MM.1S (cell line): Measurements from ENCODE around the gene DEPDC7.
A peak's percentile ranks its signal among the peaks of the same experiment; 100 is the strongest.

ENCODE experiments used
- DNase-seq: peaks from one replicate; pipeline ENCODE4 v3.0.0-alpha.2; 2015
- H2AFZ ChIP-seq: fragments of 300-600 bp; sonication (generic); 2 replicates; pipeline ENCODE4 v1.6.0; 2016; ENCODE audit warnings: antibody characterized with exemption, low read length
- H3F3A ChIP-seq: fragments of 300-600 bp; sonication (generic); 2 replicates; pipeline ENCODE4 v1.6.1; 2016; ENCODE audit warnings: mild to moderate bottlenecking, antibody characterized with exemption, low read length, moderate library complexity, mixed read lengths; ENCODE audit not compliant: insufficient read depth
- H3K27ac ChIP-seq: fragments of 300-600 bp; sonication (generic); 2 replicates; pipeline ENCODE4 v1.5.1; 2016; ENCODE audit warnings: mild to moderate bottlenecking, low read length
- H3K27me3 ChIP-seq: fragments of 300-600 bp; sonication (generic); replicated peaks from 2 replicates; pipeline ENCODE4 v1.6.0; 2016; ENCODE audit warnings: low read length; ENCODE audit not compliant: insufficient read depth
- H3K36me3 ChIP-seq: fragments of 300-600 bp; sonication (generic); replicated peaks from 2 replicates; pipeline ENCODE4 v1.6.1; 2016; ENCODE audit warnings: mild to moderate bottlenecking, low read length, mixed read lengths; ENCODE audit not compliant: insufficient read depth
- H3K4me1 ChIP-seq: fragments of 300-600 bp; sonication (generic); 2 replicates; pipeline ENCODE4 v1.6.1; 2016; ENCODE audit warnings: low read length, mixed read lengths
- H3K4me2 ChIP-seq: fragments of 300-600 bp; sonication (generic); 2 replicates; pipeline ENCODE4 v1.6.0; 2016; ENCODE audit warnings: low read depth, low read length
- H3K4me3 ChIP-seq: fragments of 300-600 bp; sonication (generic); 2 replicates; pipeline ENCODE4 v1.5.1; 2016; ENCODE audit warnings: low read length, mixed read lengths
- H3K79me2 ChIP-seq: fragments of 300-600 bp; sonication (generic); 2 replicates; pipeline ENCODE4 v1.6.1; 2016; ENCODE audit warnings: mixed run types, low read length, mixed read lengths
- H3K9ac ChIP-seq: fragments of 300-600 bp; sonication (generic); 2 replicates; pipeline ENCODE4 v1.6.1; 2016; ENCODE audit warnings: low read length, mixed read lengths
- H3K9me2 ChIP-seq: fragments of 300-600 bp; sonication (generic); replicated peaks from 2 replicates; pipeline ENCODE4 v1.6.1; 2016; ENCODE audit warnings: mild to moderate bottlenecking, low read length, mixed read lengths; ENCODE audit not compliant: insufficient read depth
- H3K9me3 ChIP-seq: fragments of 300-600 bp; sonication (generic); replicated peaks from 2 replicates; pipeline ENCODE4 v1.6.1; 2016; ENCODE audit warnings: mild to moderate bottlenecking, low read length, mixed read lengths; ENCODE audit not compliant: insufficient read depth
- H4K20me1 ChIP-seq: fragments of 300-600 bp; sonication (generic); 2 replicates; pipeline ENCODE4 v1.6.1; 2016; ENCODE audit warnings: mild to moderate bottlenecking, low read length, moderate library complexity, mixed read lengths; ENCODE audit not compliant: insufficient read depth
- EZH2 ChIP-seq: fragments of 300-600 bp; sonication (generic); optimal IDR thresholded peaks from 2 replicates; pipeline ENCODE3; 2017; ENCODE audit warnings: low read depth, mild to moderate bottlenecking, antibody characterized with exemption, low read length, mixed read lengths
- EZH2phosphoT487 ChIP-seq: fragments of 300-600 bp; sonication (generic); IDR thresholded peaks from 2 replicates; pipeline ENCODE4 v1.6.1; 2018; ENCODE audit warnings: antibody characterized with exemption, low read length
- TF ChIP-seq, protein P1 (sequence below): fragments of 300-600 bp; sonication (generic); IDR thresholded peaks from 2 replicates; pipeline ENCODE4 v1.5.1; 2016; ENCODE audit warnings: antibody characterized with exemption, low read length, mixed read lengths

Gene DEPDC7

DNA sequence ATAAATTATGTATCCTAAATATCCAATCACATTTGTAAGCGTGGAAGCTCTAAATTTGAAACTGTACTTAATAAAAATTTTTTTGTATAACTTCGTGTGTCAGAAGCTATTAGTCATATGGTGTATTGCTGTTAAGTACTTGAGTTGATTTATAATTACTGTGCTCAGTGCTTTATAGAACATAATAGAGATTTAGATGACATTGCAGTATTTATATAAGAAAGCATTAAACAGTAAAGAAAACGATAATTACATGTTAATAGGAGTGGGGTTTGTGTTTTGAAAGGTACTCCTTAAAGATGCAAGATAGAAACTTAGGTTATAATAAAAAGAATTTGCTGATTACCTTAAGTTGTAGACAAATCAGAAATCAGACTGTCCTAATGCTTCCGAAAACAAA is 17.8 kb downstream of the DEPDC7 start:
- Histone ChIP-seq H3K9me3 (no peaks in the 10 kb centered on the region), H3K79me2 (no peaks in the 10 kb centered on the region), H3K9me2 (no peaks in the 10 kb centered on the region), H3K27ac (no peak overlapping the region), H2AFZ (no peak overlapping the region), H3K36me3 (no peaks in the 10 kb centered on the region), H3F3A (no peaks in the 10 kb centered on the region), H3K9ac (no peak overlapping the region), H3K4me3 (no peak overlapping the region), H3K4me1 (no peaks in the 10 kb centered on the region), H4K20me1 (no peaks in the 10 kb centered on the region), H3K4me2 (no peak overlapping the region), H3K27me3 (no peaks in the 10 kb centered on the region)
- DNase-seq, result no peak
- TF ChIP-seq EZH2phosphoT487, result no peak
- no peak for TF ChIP-seq EZH2
- TF ChIP-seq, protein P1, sequence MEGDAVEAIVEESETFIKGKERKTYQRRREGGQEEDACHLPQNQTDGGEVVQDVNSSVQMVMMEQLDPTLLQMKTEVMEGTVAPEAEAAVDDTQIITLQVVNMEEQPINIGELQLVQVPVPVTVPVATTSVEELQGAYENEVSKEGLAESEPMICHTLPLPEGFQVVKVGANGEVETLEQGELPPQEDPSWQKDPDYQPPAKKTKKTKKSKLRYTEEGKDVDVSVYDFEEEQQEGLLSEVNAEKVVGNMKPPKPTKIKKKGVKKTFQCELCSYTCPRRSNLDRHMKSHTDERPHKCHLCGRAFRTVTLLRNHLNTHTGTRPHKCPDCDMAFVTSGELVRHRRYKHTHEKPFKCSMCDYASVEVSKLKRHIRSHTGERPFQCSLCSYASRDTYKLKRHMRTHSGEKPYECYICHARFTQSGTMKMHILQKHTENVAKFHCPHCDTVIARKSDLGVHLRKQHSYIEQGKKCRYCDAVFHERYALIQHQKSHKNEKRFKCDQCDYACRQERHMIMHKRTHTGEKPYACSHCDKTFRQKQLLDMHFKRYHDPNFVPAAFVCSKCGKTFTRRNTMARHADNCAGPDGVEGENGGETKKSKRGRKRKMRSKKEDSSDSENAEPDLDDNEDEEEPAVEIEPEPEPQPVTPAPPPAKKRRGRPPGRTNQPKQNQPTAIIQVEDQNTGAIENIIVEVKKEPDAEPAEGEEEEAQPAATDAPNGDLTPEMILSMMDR, result no peak

DNA sequence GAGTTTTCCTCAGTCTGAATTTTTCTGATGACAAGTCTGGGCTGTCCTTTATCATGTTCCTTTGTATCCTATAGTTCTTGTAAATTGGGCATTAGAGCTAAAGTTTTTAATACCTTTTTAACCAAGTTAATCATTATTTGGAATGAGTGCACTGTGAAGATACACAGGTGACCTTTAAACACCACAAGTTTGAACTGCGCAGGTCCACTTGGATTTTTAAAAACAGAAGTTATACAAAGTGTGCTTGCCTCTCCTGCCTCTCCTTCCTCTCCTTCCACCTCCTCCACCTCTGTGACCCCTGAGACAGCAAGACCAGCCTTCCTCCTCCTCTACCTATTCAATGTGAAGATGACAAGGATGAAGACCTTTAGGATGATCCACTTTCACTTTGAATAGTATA is 19.3 kb downstream of the DEPDC7 start:
- H3K9ac ChIP-seq, result no peak overlapping the region

DNA sequence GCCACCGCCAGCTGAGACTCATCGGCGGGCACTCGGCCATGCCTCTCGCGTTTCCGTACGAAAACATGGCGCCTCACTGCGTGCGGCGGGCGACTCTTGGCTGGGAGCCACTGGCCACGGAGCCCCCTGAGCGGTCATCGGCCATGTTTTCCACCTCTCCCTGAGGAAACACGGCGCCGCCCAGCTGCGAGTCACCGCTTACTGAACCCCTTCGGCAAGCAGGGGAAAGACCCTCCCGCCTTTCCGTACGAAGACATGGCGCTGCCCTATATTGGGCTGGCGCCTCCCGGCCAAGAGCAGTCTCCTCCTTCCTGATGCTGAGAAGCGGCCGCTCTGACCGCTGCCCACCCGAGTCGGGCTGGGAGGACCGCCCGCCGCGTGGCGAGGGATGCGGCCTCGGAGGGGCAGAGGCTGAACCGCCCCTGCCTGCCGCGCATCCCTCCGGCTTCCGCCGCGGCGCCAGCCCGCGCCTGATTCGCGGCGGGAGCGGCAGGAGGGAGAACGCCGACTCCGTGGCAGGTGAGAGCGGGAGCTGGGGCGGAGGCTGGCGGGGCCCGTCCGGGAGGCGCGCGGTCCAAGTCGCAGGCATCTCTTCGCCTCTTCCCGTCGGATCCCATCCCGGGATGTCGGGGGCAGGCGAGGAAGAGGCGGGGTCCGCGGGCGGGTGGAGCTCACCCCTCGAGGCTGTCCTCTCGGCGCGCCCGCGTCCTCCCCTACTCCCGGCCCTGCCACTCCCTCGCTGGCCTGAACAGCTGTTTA is 23.8 kb downstream of the DEPDC7 start, which contains the start of gene TCP11L1:
Gene TCP11L1 (plus strand): TSS at position 299 of the 759 bp plus-strand sequence. CDS start 4,202 bp downstream, outside the sequence.
- Histone ChIP-seq H3F3A (peaks cover 9% of the 10 kb centered on the region), H3K9me2 (no peaks in the 10 kb centered on the region), H3K9me3 (no peaks in the 10 kb centered on the region), H3K36me3 (no peaks in the 10 kb centered on the region), H3K4me1 (peaks cover 5% of the 10 kb centered on the region; the same call in 1 of the 2 replicates), H4K20me1 (no peaks in the 10 kb centered on the region), H3K27me3 (no peaks in the 10 kb centered on the region), H3K4me3 (peak within 1 kb of the TSS; percentile 99), H3K9ac (peak within 1 kb of the TSS; percentile 97), H3K79me2 (peaks cover 6% of the 10 kb centered on the region; the same call in 1 of the 2 replicates), H3K4me2 (peak within 1 kb of the TSS; percentile 69), H2AFZ (peak within 1 kb of the TSS; percentile 100), H3K27ac (peak within 1 kb of the TSS; percentile 93)
- TF ChIP-seq EZH2phosphoT487 (no peak), EZH2 (no peak)
- TF ChIP-seq, protein P1, result no peak
- peak; percentile 86 for DNase-seq

More for the DNA sequence above, 19.3 kb downstream of the DEPDC7 start:
- DNase-seq, result no peak
- no peaks in the 10 kb centered on the region for H3K79me2 ChIP-seq
- H3K9me2 ChIP-seq, result no peaks in the 10 kb centered on the region
- no peak for TF ChIP-seq EZH2
- no peak for TF ChIP-seq EZH2phosphoT487
- TF ChIP-seq, protein P1, result no peak
- no peak overlapping the region for H3K27ac ChIP-seq
- H3K27me3 ChIP-seq, result no peaks in the 10 kb centered on the region
- no peak overlapping the region for H2AFZ ChIP-seq
- no peaks in the 10 kb centered on the region for H3K36me3 ChIP-seq
- H3K9me3 ChIP-seq, result no peaks in the 10 kb centered on the region
- H4K20me1 ChIP-seq, result no peaks in the 10 kb centered on the region
- no peak overlapping the region for H3K4me3 ChIP-seq
- H3K4me1 ChIP-seq, result no peaks in the 10 kb centered on the region
- no peak overlapping the region for H3K4me2 ChIP-seq
- peaks cover 5% of the 10 kb centered on the region for H3F3A ChIP-seq
